OCI-LY1 (cell line): ENCODE results near the gene MICOS13.

Experiments
- H2AFZ ChIP-seq: fragments of 200-600 bp; sonication (generic), shearing (Covaris generic); 2 replicates; pipeline ENCODE4 v1.6.0; 2014; ENCODE audit warnings: antibody characterized with exemption, mild to moderate bottlenecking, low read length
- H3F3A ChIP-seq: fragments of 200-600 bp; sonication (generic), shearing (Covaris generic); 2 replicates; pipeline ENCODE4 v1.6.0; 2014; ENCODE audit warnings: mild to moderate bottlenecking, antibody characterized with exemption, low read length, moderate library complexity; ENCODE audit not compliant: insufficient read depth
- H3K27ac ChIP-seq: fragments of 200-600 bp; sonication (generic); 2 replicates; pipeline ENCODE4 v1.5.1; 2014; ENCODE audit warnings: low read length, mixed run types, mild to moderate bottlenecking, low read depth; ENCODE audit not compliant: poor library complexity, severe bottlenecking
- H3K27me3 ChIP-seq: fragments of 200-600 bp; sonication (generic); 2 replicates; pipeline ENCODE4 v1.6.0; 2014; ENCODE audit warnings: antibody characterized with exemption, mild to moderate bottlenecking, low read length, moderate library complexity; ENCODE audit not compliant: insufficient read depth
- H3K36me3 ChIP-seq: fragments of 200-600 bp; sonication (generic); 2 replicates; pipeline ENCODE4 v1.6.1; 2014; ENCODE audit warnings: mild to moderate bottlenecking, antibody characterized with exemption, low read length, moderate library complexity, mixed read lengths; ENCODE audit not compliant: insufficient read depth
- H3K4me1 ChIP-seq: fragments of 200-600 bp; sonication (generic); 2 replicates; pipeline ENCODE4 v1.5.1; 2014; ENCODE audit warnings: mild to moderate bottlenecking, low read length, moderate library complexity; ENCODE audit not compliant: insufficient read depth, severe bottlenecking
- H3K4me2 ChIP-seq: fragments of 200-600 bp; sonication (generic), shearing (Covaris generic); 2 replicates; pipeline ENCODE4 v1.6.1; 2014; ENCODE audit warnings: low read length
- H3K4me3 ChIP-seq: fragments of 200-600 bp; sonication (generic); 2 replicates; pipeline ENCODE4 v1.5.1; 2014; ENCODE audit warnings: low read length, low read depth, mild to moderate bottlenecking, mixed read lengths; ENCODE audit not compliant: poor library complexity, severe bottlenecking
- H3K79me2 ChIP-seq: fragments of 200-600 bp; shearing (Covaris generic); 2 replicates; pipeline ENCODE4 v1.6.1; 2016; ENCODE audit warnings: mixed run types, low read length, mixed read lengths; ENCODE audit not compliant: insufficient read depth
- H3K9ac ChIP-seq: fragments of 200-600 bp; sonication (generic), shearing (Covaris generic); 2 replicates; pipeline ENCODE4 v1.6.1; 2014; ENCODE audit warnings: mild to moderate bottlenecking, low read length, mixed read lengths
- H3K9me2 ChIP-seq: fragments of 200-600 bp; sonication (generic), shearing (Covaris generic); 2 replicates; pipeline ENCODE4 v1.6.1; 2014; ENCODE audit warnings: low read depth, mild to moderate bottlenecking, low read length, mixed read lengths
- H3K9me3 ChIP-seq: fragments of 200-600 bp; shearing (Covaris generic); 2 replicates; pipeline ENCODE4 v1.6.1; 2014; ENCODE audit warnings: low read length, mixed read lengths
- H4K20me1 ChIP-seq: fragments of 200-600 bp; sonication (generic), shearing (Covaris generic); 2 replicates; pipeline ENCODE4 v1.6.0; 2016; ENCODE audit warnings: mild to moderate bottlenecking, low read length; ENCODE audit not compliant: insufficient read depth
- CTCF ChIP-seq: fragments of 200-600 bp; sonication (generic), shearing (Covaris generic); IDR thresholded peaks from 2 replicates; pipeline ENCODE4 v1.5.1; 2017; ENCODE audit warnings: mild to moderate bottlenecking, antibody characterized with exemption, low read length, moderate library complexity, mixed read lengths
- EZH2 ChIP-seq: fragments of 200-600 bp; sonication (generic), shearing (Covaris generic); IDR thresholded peaks from 2 replicates; pipeline ENCODE4 v1.8.0; 2017; ENCODE audit warnings: borderline replicate concordance, mixed run types, mild to moderate bottlenecking, antibody characterized with exemption, low read length, moderate library complexity, mixed read lengths

Gene MICOS13

DNA sequence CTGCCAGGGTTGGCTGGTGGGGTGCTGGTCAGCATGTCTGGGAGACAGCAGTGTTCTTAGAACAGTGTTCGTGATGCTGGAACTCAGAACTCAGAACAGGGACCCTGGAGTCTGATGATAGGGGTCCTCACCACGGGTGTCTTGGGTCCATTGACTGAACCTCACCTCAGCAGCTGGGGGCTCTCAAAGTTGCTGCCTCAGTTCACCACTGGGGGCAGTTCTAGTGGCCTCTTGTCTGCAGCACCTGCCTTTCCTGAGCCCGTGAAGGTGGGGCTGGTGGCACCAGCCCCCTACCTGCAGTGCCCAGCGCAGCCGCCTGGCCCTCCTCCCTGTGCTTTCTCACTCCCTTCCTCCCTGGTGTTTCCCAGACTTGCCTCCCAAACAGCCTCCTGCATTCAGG lies 29.0 kb downstream of the MICOS13 start:
- H3K36me3 ChIP-seq: peaks cover 92% of the 10 kb centered on the region
- H2AFZ ChIP-seq: no peak overlapping the region
- TF ChIP-seq EZH2: no peak
- TF ChIP-seq CTCF: no peak
- H3F3A ChIP-seq: no peaks in the 10 kb centered on the region
- no peaks in the 10 kb centered on the region for H3K4me1 ChIP-seq
- no peak overlapping the region for H3K4me2 ChIP-seq
- H3K79me2 ChIP-seq: no peaks in the 10 kb centered on the region
- H3K27ac ChIP-seq: no peak overlapping the region
- H3K27me3 ChIP-seq: no peaks in the 10 kb centered on the region
- H3K4me3 ChIP-seq: no peak overlapping the region
- no peaks in the 10 kb centered on the region for H3K9me2 ChIP-seq
- no peaks in the 10 kb centered on the region for H4K20me1 ChIP-seq
- no peak overlapping the region for H3K9ac ChIP-seq
- H3K9me3 ChIP-seq: no peaks in the 10 kb centered on the region

DNA sequence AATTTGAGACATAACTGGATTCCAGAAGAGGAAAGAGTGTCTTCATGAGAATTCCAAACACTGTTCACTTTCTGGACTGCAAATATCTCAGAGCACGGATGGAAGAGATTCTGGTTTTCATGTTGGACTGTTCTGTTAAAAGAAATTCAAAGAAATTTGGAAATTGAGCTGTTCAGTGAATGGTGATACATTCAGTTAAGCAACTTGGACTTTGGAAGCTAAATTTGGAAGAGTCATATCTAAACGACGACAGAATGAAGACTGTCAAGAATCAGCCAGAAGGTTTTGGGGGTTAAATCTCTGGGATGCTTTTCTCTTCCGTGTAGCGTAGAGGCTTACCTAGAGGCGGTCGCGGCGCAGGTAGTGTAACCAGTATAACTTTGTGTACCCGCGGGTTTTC lies 31.9 kb downstream of the MICOS13 start:
- Histone ChIP-seq H3K79me2 (peaks cover 7% of the 10 kb centered on the region; the same call in 1 of the 2 replicates), H3K36me3 (peaks cover 93% of the 10 kb centered on the region), H2AFZ (no peak overlapping the region), H3K9me3 (no peaks in the 10 kb centered on the region), H3K4me3 (no peak overlapping the region), H3F3A (no peaks in the 10 kb centered on the region), H3K9ac (no peak overlapping the region), H3K27ac (no peak overlapping the region), H3K4me1 (no peaks in the 10 kb centered on the region), H3K4me2 (no peak overlapping the region), H3K9me2 (no peaks in the 10 kb centered on the region), H4K20me1 (no peaks in the 10 kb centered on the region), H3K27me3 (no peaks in the 10 kb centered on the region)
- TF ChIP-seq CTCF: no peak
- TF ChIP-seq EZH2: no peak

DNA sequence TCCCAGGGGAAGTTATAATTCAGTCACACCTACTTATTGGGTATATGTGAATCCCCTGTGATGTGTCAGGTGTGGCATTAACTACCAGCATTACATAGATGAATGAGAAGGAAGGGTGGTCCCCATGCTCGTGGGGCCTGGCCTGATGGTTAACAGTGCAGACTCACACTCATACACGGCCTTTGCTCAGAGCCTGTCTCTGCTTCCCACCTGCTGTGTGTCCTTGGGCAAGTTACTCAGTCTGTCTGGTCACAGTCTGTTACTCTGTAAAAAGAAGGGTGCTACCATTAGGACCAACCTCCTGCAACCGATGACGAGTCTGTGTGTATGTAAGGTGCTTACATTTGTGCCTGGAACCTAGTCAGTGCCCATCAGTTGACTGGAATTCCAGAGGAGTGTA lies 33.6 kb downstream of the MICOS13 start:
- no peaks in the 10 kb centered on the region for H4K20me1 ChIP-seq
- peaks cover 92% of the 10 kb centered on the region for H3K36me3 ChIP-seq
- H3K9me2 ChIP-seq: no peaks in the 10 kb centered on the region
- no peak overlapping the region for H3K4me3 ChIP-seq
- H3K9ac ChIP-seq: no peak overlapping the region
- no peaks in the 10 kb centered on the region for H3K4me1 ChIP-seq
- no peaks in the 10 kb centered on the region for H3K27me3 ChIP-seq
- H3K27ac ChIP-seq: no peak overlapping the region
- peaks cover 22% of the 10 kb centered on the region for H3K79me2 ChIP-seq
- no peaks in the 10 kb centered on the region for H3K9me3 ChIP-seq
- no peak for TF ChIP-seq EZH2
- no peak for TF ChIP-seq CTCF
- no peaks in the 10 kb centered on the region for H3F3A ChIP-seq
- H2AFZ ChIP-seq: no peak overlapping the region
- no peak overlapping the region for H3K4me2 ChIP-seq
